GM12878 (cell line): ENCODE data around the gene PRKCB. TPM values are rescaled to one million over a fixed set of nuclear protein-coding genes. Genes with fewer than 3 reads are reported as not detected.

Experiments
- ATAC-seq: fragments of 200-7000 bp; cut with Tn5 transposase; 3 replicates; pipeline ENCODE4 v1.9.1; 2020; ENCODE audit warnings: mild to moderate bottlenecking, moderate library complexity
- BruUV-seq: library from RNA; stranded (reverse); fragments of 400-500 nt; replicated peaks from 2 replicates; lab custom pipeline; 2021; lab: Mats Ljungman, UMichigan
- CTCF ChIA-PET: fragments of 300-600 bp; sonication (Branson Sonifier 250); formaldehyde crosslinking; extraction: SDS; loops from one replicate; lab custom pipeline; 2021; ENCODE audit warnings: inconsistent platforms; lab: Yijun Ruan, JAX
- POLR2A ChIA-PET: fragments of 350-600 bp; formaldehyde crosslinking; extraction: SDS; loops from one replicate; lab custom pipeline; 2021; ENCODE audit warnings: inconsistent platforms; lab: Charles Lee
- RAD21 ChIA-PET: fragments of 300-600 bp; sonication (Branson Sonifier 250); formaldehyde crosslinking; loops from one replicate; lab custom pipeline; 2023; ENCODE audit warnings: antibody characterized with exemption; ENCODE audit not compliant: unreplicated experiment; lab: Charles Lee
- SMC1A ChIA-PET: fragments of 300-600 bp; sonication (Branson Sonifier 250); formaldehyde crosslinking; loops from one replicate; lab custom pipeline; 2023; ENCODE audit not compliant: unreplicated experiment, uncharacterized antibody; lab: Charles Lee
- DNase-seq: peaks from one replicate; pipeline ENCODE4 v3.0.0-alpha.2; 2011; ENCODE audit warnings: low read depth, low spot score
- FAIRE-seq: peaks from 3 replicates; lab custom pipeline; 2011; peaks lifted over from hg19 to GRCh38; lab: Jason Lieb, UNC
- H2AFZ ChIP-seq: 2 replicates; pipeline ENCODE4 v1.6.0; 2011; ENCODE audit warnings: low read depth, low read length, control low read depth; ENCODE audit not compliant: control insufficient read depth
- H3K27ac ChIP-seq: 2 replicates; pipeline ENCODE4 v1.5.1; 2011; ENCODE audit warnings: control low read depth; ENCODE audit not compliant: control insufficient read depth, insufficient read depth
- H3K27me3 ChIP-seq, 2 experiments: replicated peaks in 1 of 2; 2 replicates each; pipeline versions ENCODE4 v1.6.0 to v1.6.1; 2011; ENCODE audit warnings: low read length in 1 of 2; ENCODE audit not compliant: control insufficient read depth in 2 of 2, insufficient read depth in 2 of 2
- H3K36me3 ChIP-seq, 2 experiments: 2 replicates each; pipeline ENCODE4 v1.5.1; 2011; ENCODE audit warnings: low read length in 1 of 2; ENCODE audit not compliant: control insufficient read depth in 2 of 2, insufficient read depth in 2 of 2
- H3K4me1 ChIP-seq: 2 replicates; pipeline ENCODE4 v1.6.1; 2011; ENCODE audit warnings: mild to moderate bottlenecking, low read length, moderate library complexity, mixed read lengths; ENCODE audit not compliant: control insufficient read depth, insufficient read depth
- H3K4me2 ChIP-seq: 2 replicates; pipeline ENCODE4 v1.6.0; 2011; ENCODE audit warnings: control low read depth; ENCODE audit not compliant: control insufficient read depth, insufficient read depth
- H3K4me3 ChIP-seq: fragments of 200-600 bp; sonication (generic); 2 replicates; pipeline ENCODE4 v1.5.1; 2016
- H3K79me2 ChIP-seq: 2 replicates; pipeline ENCODE4 v1.6.0; 2011; ENCODE audit warnings: low read length; ENCODE audit not compliant: control insufficient read depth, insufficient read depth
- H3K9ac ChIP-seq: 2 replicates; pipeline ENCODE4 v1.8.0; 2011; ENCODE audit warnings: low read length, control low read depth, mixed read lengths; ENCODE audit not compliant: control insufficient read depth, insufficient read depth
- H3K9me3 ChIP-seq: replicated peaks from 3 replicates; pipeline ENCODE4 v1.5.1; 2011; ENCODE audit warnings: mild to moderate bottlenecking, low read length; ENCODE audit not compliant: control insufficient read depth, insufficient read depth
- H4K20me1 ChIP-seq: 2 replicates; pipeline ENCODE4 v1.6.0; 2011; ENCODE audit not compliant: control insufficient read depth, insufficient read depth
- EED ChIP-seq: sonication (generic); IDR thresholded peaks from 2 replicates; pipeline ENCODE4 v1.6.1; 2016; ENCODE audit warnings: antibody characterized with exemption, low read depth
- GABPA ChIP-seq: IDR thresholded peaks from 2 replicates; pipeline ENCODE4 v1.6.1; 2014; ENCODE audit warnings: antibody characterized with exemption, low read depth, mild to moderate bottlenecking, inconsistent platforms
- HSF1 ChIP-seq: fragments of 150-350 bp; IDR thresholded peaks from 2 replicates; pipeline ENCODE4 v1.6.1; 2014; ENCODE audit warnings: mild to moderate bottlenecking, low read depth, low read length
- IKZF1 ChIP-seq: fragments of 450-650 bp; conservative IDR thresholded peaks from 2 replicates; pipeline ENCODE4 v1.6.1; 2017; ENCODE audit warnings: antibody characterized with exemption, mild to moderate bottlenecking
- KAT2A ChIP-seq: conservative IDR thresholded peaks from 2 replicates; pipeline ENCODE4 v1.6.1; 2011; ENCODE audit warnings: low read depth, low read length; ENCODE audit not compliant: control insufficient read depth
- LARP7 ChIP-seq: fragments of 450-650 bp; IDR thresholded peaks from 2 replicates; pipeline ENCODE4 v1.6.1; 2017; ENCODE audit warnings: mild to moderate bottlenecking
- MEF2A ChIP-seq: IDR thresholded peaks from 2 replicates; pipeline ENCODE4 v1.6.1; 2011; ENCODE audit warnings: low read depth, mild to moderate bottlenecking, low read length, moderate library complexity; ENCODE audit not compliant: insufficient read depth
- PKNOX1 ChIP-seq: fragments of 450-650 bp; IDR thresholded peaks from 2 replicates; pipeline ENCODE4 v1.6.1; 2016; ENCODE audit warnings: mild to moderate bottlenecking
- SP1 ChIP-seq: IDR thresholded peaks from one replicate; pipeline ENCODE4 v1.6.1; 2011; ENCODE audit warnings: low read depth, low read length
- SRF ChIP-seq, 2 experiments: IDR thresholded peaks; 2 replicates each; pipeline ENCODE4 v1.6.1; 2011; ENCODE audit warnings: low read depth in 2 of 2, low read length in 2 of 2, mild to moderate bottlenecking in 1 of 2, moderate library complexity in 1 of 2
- ZNF384 ChIP-seq: IDR thresholded peaks from 2 replicates; pipeline ENCODE4 v1.6.1; 2012; ENCODE audit warnings: low read depth, mild to moderate bottlenecking, low read length, improper control_type of control experiment, borderline replicate concordance
- ZSCAN29 ChIP-seq: fragments of 450-650 bp; IDR thresholded peaks from 2 replicates; pipeline ENCODE4 v1.6.1; 2017; ENCODE audit warnings: mild to moderate bottlenecking, moderate library complexity
- WGBS: methylation state at CpG from one replicate; pipeline ENCODE4 v1.1.6; 2016; ENCODE audit warnings: low lambda C conversion rate; ENCODE audit not compliant: insufficient replicate concordance, insufficient coverage; ENCODE audit errors: missing lambda C conversion rate; 5-methylcytosine and 5-hydroxymethylcytosine counted together
- in situ Hi-C: fragments of 300-500 bp; cut with MboI; formaldehyde crosslinking; loops from 9 replicates; pipeline ENCODE4 v1.14.3; 2018; ENCODE audit warnings: mixed read lengths
- intact Hi-C: fragments of 100-400 bp; cut with micrococcal nuclease; formaldehyde crosslinking; loops from one replicate; pipeline ENCODE4 v1.14.2; 2022; ENCODE audit not compliant: unreplicated experiment
- polyA plus RNA-seq, 11 experiments: library from polyadenylated mRNA; depleted of rRNA in 4 of 11; unstranded in 6 of 11; stranded (reverse) in 5 of 11; fragments of >200 nt; fragmentation: Nextera tagmentation in 4 of 11; fragmentation: Illumina TruSeq in 1 of 11; extraction: Ambion mirVana in 4 of 11; extraction: Trizol in 1 of 11; gene quantifications; 1 replicate in 1 of 11; 2 replicates in 10 of 11; pipeline versions ENCODE4 v1.2.1 to v1.2.3, GENCODE V29; 2011 to 2016; ENCODE audit warnings: inconsistent platforms in 2 of 11, missing spikeins in 2 of 11, low read depth in 1 of 11
- total RNA-seq, 4 experiments: library from RNA; depleted of rRNA in 3 of 4; stranded (reverse); fragments of >200 nt in 3 of 4; fragmentation: Illumina TruSeq in 1 of 4; extraction: Trizol in 1 of 4; gene quantifications; 2 replicates each; pipeline versions ENCODE4 v1.2.1 to v1.2.3, GENCODE V29; 2013 to 2021
- TF ChIP-seq, protein P1 (sequence below): fragments of 450-650 bp; IDR thresholded peaks from 2 replicates; pipeline ENCODE4 v1.6.1; 2014; ENCODE audit warnings: mild to moderate bottlenecking
- TF ChIP-seq, protein P2 (sequence below): fragments of 450-650 bp; formaldehyde crosslinking; IDR thresholded peaks from 2 replicates; pipeline ENCODE4 v1.4.0; 2020; ENCODE audit warnings: mild to moderate bottlenecking, moderate library complexity
- TF ChIP-seq, protein P3 (sequence below): fragments of 450-650 bp; IDR thresholded peaks from 2 replicates; pipeline ENCODE4 v1.6.1; 2017; ENCODE audit warnings: borderline replicate concordance

The PRKCB gene
- total and polyA plus RNA-seq, 10 of the 15 experiments (the other 5 are each of a cell fraction or from before 2014, with no cell fraction given) = 21.4 to 158 (median 97.3) TPM

DNA sequence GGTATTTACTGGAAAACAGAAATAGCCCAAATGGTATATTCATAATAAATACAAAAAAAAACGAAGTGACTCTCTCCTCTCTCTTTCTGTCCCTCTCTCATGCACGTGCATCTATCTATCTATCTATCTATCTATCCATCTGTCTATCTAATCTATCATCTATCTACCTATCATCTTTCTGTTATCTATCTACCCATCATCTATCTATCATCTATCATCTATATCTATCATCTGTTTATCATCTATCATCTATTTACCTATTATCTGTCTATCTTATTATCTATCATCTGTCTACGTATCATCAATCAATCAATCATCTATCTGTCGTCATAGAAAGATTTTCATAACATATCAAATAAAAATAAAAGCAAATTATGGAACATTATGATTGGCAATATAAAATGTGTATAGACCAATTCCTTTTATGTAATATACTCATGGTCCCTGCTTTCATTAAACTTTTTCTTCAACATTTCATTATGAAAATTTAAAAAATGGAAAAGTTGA, 293.7 kb downstream of the PRKCB start:
- H3K9ac ChIP-seq = no peak overlapping the region
- intact Hi-C loops = no loop called here
- TF ChIP-seq, protein P1, sequence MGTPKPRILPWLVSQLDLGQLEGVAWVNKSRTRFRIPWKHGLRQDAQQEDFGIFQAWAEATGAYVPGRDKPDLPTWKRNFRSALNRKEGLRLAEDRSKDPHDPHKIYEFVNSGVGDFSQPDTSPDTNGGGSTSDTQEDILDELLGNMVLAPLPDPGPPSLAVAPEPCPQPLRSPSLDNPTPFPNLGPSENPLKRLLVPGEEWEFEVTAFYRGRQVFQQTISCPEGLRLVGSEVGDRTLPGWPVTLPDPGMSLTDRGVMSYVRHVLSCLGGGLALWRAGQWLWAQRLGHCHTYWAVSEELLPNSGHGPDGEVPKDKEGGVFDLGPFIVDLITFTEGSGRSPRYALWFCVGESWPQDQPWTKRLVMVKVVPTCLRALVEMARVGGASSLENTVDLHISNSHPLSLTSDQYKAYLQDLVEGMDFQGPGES = no peak
- TF ChIP-seq EED (no peak), LARP7 (no peak), ZNF384 (no peak), IKZF1 (no peak), GABPA (no peak), SP1 (no peak), KAT2A (no peak), SRF (IDR thresholded peaks at IDR 0.05; ENCODE audit: low read depth in 2 of 2, low read length in 2 of 2) (no peak), MEF2A (no peak), PKNOX1 (no peak), ZSCAN29 (no peak), HSF1 (no peak)
- TF ChIP-seq, protein P2, sequence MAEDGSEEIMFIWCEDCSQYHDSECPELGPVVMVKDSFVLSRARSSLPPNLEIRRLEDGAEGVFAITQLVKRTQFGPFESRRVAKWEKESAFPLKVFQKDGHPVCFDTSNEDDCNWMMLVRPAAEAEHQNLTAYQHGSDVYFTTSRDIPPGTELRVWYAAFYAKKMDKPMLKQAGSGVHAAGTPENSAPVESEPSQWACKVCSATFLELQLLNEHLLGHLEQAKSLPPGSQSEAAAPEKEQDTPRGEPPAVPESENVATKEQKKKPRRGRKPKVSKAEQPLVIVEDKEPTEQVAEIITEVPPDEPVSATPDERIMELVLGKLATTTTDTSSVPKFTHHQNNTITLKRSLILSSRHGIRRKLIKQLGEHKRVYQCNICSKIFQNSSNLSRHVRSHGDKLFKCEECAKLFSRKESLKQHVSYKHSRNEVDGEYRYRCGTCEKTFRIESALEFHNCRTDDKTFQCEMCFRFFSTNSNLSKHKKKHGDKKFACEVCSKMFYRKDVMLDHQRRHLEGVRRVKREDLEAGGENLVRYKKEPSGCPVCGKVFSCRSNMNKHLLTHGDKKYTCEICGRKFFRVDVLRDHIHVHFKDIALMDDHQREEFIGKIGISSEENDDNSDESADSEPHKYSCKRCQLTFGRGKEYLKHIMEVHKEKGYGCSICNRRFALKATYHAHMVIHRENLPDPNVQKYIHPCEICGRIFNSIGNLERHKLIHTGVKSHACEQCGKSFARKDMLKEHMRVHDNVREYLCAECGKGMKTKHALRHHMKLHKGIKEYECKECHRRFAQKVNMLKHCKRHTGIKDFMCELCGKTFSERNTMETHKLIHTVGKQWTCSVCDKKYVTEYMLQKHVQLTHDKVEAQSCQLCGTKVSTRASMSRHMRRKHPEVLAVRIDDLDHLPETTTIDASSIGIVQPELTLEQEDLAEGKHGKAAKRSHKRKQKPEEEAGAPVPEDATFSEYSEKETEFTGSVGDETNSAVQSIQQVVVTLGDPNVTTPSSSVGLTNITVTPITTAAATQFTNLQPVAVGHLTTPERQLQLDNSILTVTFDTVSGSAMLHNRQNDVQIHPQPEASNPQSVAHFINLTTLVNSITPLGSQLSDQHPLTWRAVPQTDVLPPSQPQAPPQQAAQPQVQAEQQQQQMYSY (CRISPR knock-in tag) = no peak
- TF ChIP-seq, protein P3, sequence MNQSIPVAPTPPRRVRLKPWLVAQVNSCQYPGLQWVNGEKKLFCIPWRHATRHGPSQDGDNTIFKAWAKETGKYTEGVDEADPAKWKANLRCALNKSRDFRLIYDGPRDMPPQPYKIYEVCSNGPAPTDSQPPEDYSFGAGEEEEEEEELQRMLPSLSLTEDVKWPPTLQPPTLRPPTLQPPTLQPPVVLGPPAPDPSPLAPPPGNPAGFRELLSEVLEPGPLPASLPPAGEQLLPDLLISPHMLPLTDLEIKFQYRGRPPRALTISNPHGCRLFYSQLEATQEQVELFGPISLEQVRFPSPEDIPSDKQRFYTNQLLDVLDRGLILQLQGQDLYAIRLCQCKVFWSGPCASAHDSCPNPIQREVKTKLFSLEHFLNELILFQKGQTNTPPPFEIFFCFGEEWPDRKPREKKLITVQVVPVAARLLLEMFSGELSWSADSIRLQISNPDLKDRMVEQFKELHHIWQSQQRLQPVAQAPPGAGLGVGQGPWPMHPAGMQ = no peak

More for the DNA sequence above, 293.7 kb downstream of the PRKCB start:
- Histone ChIP-seq H3K4me3 (no peak overlapping the region), H3K36me3 (peaks cover 4 to 26% of the 10 kb centered on the region in 2 experiments; a peak in 3 of 4 replicates), H3K9me3 (no peaks in the 10 kb centered on the region), H3K27me3 (no peaks in the 10 kb centered on the region), H3K79me2 (no peaks in the 10 kb centered on the region), H3K4me1 (no peaks in the 10 kb centered on the region), H3K4me2 (no peak overlapping the region), H4K20me1 (no peaks in the 10 kb centered on the region), H2AFZ (no peak overlapping the region), H3K27ac (no peak overlapping the region)
- ChIA-PET SMC1A (interaction anchor here (0.7 kb wide), 1 partner anchor 108 kb away, joined by 3 read pairs; no protein-coding TSS in a partner anchor), RAD21 (no interaction called here), POLR2A (no interaction called here), CTCF (no interaction called here)
- ATAC-seq = no peak
- in situ Hi-C loops = no loop called here
- no TSS peak for BruUV-seq
- DNase-seq = no peak
- WGBS = 56% methylated on average over 4 of the region's 4 CpGs
- no peak for FAIRE-seq
